IMR-90 (cell line): ENCODE data around the gene TMX1. TPM values are rescaled to one million over a fixed set of nuclear protein-coding genes. Genes with fewer than 3 reads are reported as not detected.

Source experiments
- ATAC-seq: fragments of 200-7000 bp; cut with Tn5 transposase; 2 replicates; pipeline ENCODE4 v1.9.1; 2020; ENCODE audit warnings: low read depth, mild to moderate bottlenecking, moderate library complexity
- BruUV-seq: library from RNA; stranded (reverse); fragments of 400-500 nt; replicated peaks from 2 replicates; lab custom pipeline; 2021; lab: Mats Ljungman, UMichigan
- CTCF ChIA-PET: fragments of 300-600 bp; formaldehyde crosslinking; extraction: SDS; loops from one replicate; lab custom pipeline; 2021; ENCODE audit warnings: antibody characterized with exemption; lab: Yijun Ruan, JAX
- POLR2A ChIA-PET: fragments of 300-600 bp; sonication (Branson Sonifier 250); formaldehyde crosslinking; loops from one replicate; lab custom pipeline; 2022; ENCODE audit warnings: antibody characterized with exemption; ENCODE audit not compliant: unreplicated experiment; lab: Charles Lee
- DNase-seq: peaks from one replicate; pipeline ENCODE4 v3.0.0; 2013
- H2AFZ ChIP-seq: replicated peaks from 2 replicates; pipeline ENCODE3; 2013; ENCODE audit warnings: low read length, mild to moderate bottlenecking; ENCODE audit not compliant: poor library complexity
- H2AK5ac ChIP-seq: 2 replicates; pipeline ENCODE4 v1.6.1; 2013; ENCODE audit warnings: low read depth, low read length, inconsistent platforms
- H2AK9ac ChIP-seq: replicated peaks from 2 replicates; pipeline ENCODE3; 2013; ENCODE audit warnings: mild to moderate bottlenecking, low read depth, low read length, moderate library complexity; ENCODE audit not compliant: poor library complexity
- H2BK120ac ChIP-seq: 2 replicates; pipeline ENCODE4 v1.6.1; 2013; ENCODE audit warnings: low read depth, low read length, inconsistent platforms
- H2BK15ac ChIP-seq: 3 replicates; pipeline ENCODE4 v1.6.1; 2013; ENCODE audit warnings: low read depth, low read length, inconsistent platforms
- H2BK20ac ChIP-seq: 2 replicates; pipeline ENCODE4 v1.6.1; 2013; ENCODE audit warnings: low read depth, mild to moderate bottlenecking, inconsistent platforms, low read length, moderate library complexity
- H2BK5ac ChIP-seq: 2 replicates; pipeline ENCODE4 v1.6.1; 2013; ENCODE audit warnings: mild to moderate bottlenecking, low read depth, low read length, inconsistent platforms; ENCODE audit not compliant: poor library complexity, severe bottlenecking
- H3K14ac ChIP-seq: replicated peaks from 2 replicates; pipeline ENCODE4 v1.6.1; 2013; ENCODE audit warnings: low read depth, low read length, inconsistent platforms
- H3K18ac ChIP-seq: 2 replicates; pipeline ENCODE4 v1.6.1; 2013; ENCODE audit warnings: low read depth, low read length, control low read depth
- H3K23ac ChIP-seq: 2 replicates; pipeline ENCODE4 v1.6.1; 2013; ENCODE audit warnings: low read depth, low read length, inconsistent platforms
- H3K27ac ChIP-seq: 2 replicates; pipeline ENCODE4 v1.5.1; 2013; ENCODE audit warnings: mild to moderate bottlenecking, control low read depth, low read length; ENCODE audit not compliant: insufficient read depth
- H3K27me3 ChIP-seq: 2 replicates; pipeline ENCODE4 v1.6.1; 2013; ENCODE audit warnings: low read length; ENCODE audit not compliant: control insufficient read depth, insufficient read depth
- H3K36me3 ChIP-seq: 2 replicates; pipeline ENCODE4 v1.6.1; 2013; ENCODE audit warnings: low read length, mixed read lengths; ENCODE audit not compliant: control insufficient read depth, insufficient read depth
- H3K4ac ChIP-seq: 2 replicates; pipeline ENCODE4 v1.6.1; 2013; ENCODE audit warnings: low read depth, low read length, inconsistent platforms
- H3K4me1 ChIP-seq: 2 replicates; pipeline ENCODE4 v1.6.1; 2013; ENCODE audit warnings: low read length, mixed read lengths; ENCODE audit not compliant: control insufficient read depth, insufficient read depth
- H3K4me2 ChIP-seq: 2 replicates; pipeline ENCODE4 v1.6.1; 2013; ENCODE audit warnings: low read depth, mild to moderate bottlenecking, control low read depth, low read length, moderate library complexity
- H3K4me3 ChIP-seq: 2 replicates; pipeline ENCODE4 v1.5.1; 2013; ENCODE audit warnings: low read depth, mild to moderate bottlenecking, control low read depth, low read length, moderate library complexity; ENCODE audit not compliant: insufficient read depth
- H3K56ac ChIP-seq: 2 replicates; pipeline ENCODE4 v1.6.1; 2013; ENCODE audit warnings: low read length, inconsistent platforms; ENCODE audit not compliant: insufficient read depth; ENCODE audit errors: extremely low read depth
- H3K79me1 ChIP-seq, 2 experiments: 2 replicates each; pipeline ENCODE4 v1.6.1; 2013; ENCODE audit warnings: low read length in 2 of 2, inconsistent platforms in 1 of 2, low read depth in 1 of 2
- H3K9ac ChIP-seq: 2 replicates; pipeline ENCODE4 v1.6.1; 2013; ENCODE audit warnings: low read depth, low read length, control low read depth
- H3K9me1 ChIP-seq: 2 replicates; pipeline ENCODE4 v1.6.1; 2013; ENCODE audit warnings: low read length, inconsistent platforms; ENCODE audit not compliant: insufficient read depth
- H3K9me3 ChIP-seq: 2 replicates; pipeline ENCODE4 v1.6.1; 2013; ENCODE audit warnings: low read length; ENCODE audit not compliant: control insufficient read depth, insufficient read depth
- H4K20me1 ChIP-seq: 2 replicates; pipeline ENCODE4 v1.6.1; 2013; ENCODE audit warnings: low read length, inconsistent platforms; ENCODE audit not compliant: insufficient read depth
- H4K5ac ChIP-seq: 2 replicates; pipeline ENCODE4 v1.6.1; 2013; ENCODE audit warnings: mild to moderate bottlenecking, low read depth, low read length, control low read depth
- H4K8ac ChIP-seq, 2 experiments: 2 replicates each; pipeline ENCODE4 v1.6.1; 2013; ENCODE audit warnings: low read depth in 2 of 2, low read length in 2 of 2, control low read depth in 1 of 2, inconsistent platforms in 1 of 2
- H4K91ac ChIP-seq: 2 replicates; pipeline ENCODE4 v1.6.1; 2013; ENCODE audit warnings: low read depth, low read length, inconsistent platforms; ENCODE audit not compliant: insufficient read depth
- CEBPB ChIP-seq: IDR thresholded peaks from 2 replicates; pipeline ENCODE4 v1.6.1; 2012; ENCODE audit warnings: low read depth, low read length, improper control_type of control experiment
- CHD1 ChIP-seq: IDR thresholded peaks from 2 replicates; pipeline ENCODE4 v1.6.1; 2012; ENCODE audit warnings: low read depth, low read length, improper control_type of control experiment
- FOS ChIP-seq: fragments of 150-350 bp; IDR thresholded peaks from 2 replicates; pipeline ENCODE4 v1.6.1; 2016; ENCODE audit warnings: low read depth, low read length
- MAFK ChIP-seq: IDR thresholded peaks from 2 replicates; pipeline ENCODE4 v1.6.1; 2012; ENCODE audit warnings: low read depth, low read length, improper control_type of control experiment
- MAZ ChIP-seq: IDR thresholded peaks from 2 replicates; pipeline ENCODE4 v1.6.1; 2012; ENCODE audit warnings: low read depth, mild to moderate bottlenecking, low read length, improper control_type of control experiment, moderate library complexity, borderline replicate concordance
- NFE2L2 ChIP-seq: fragments of 150-350 bp; IDR thresholded peaks from 2 replicates; pipeline ENCODE4 v1.6.1; 2016; ENCODE audit warnings: low read depth, mild to moderate bottlenecking, low read length
- POLR2A ChIP-seq: IDR thresholded peaks from 2 replicates; pipeline ENCODE4 v1.6.1; 2012; ENCODE audit warnings: mild to moderate bottlenecking, low read depth, low read length
- RAD21 ChIP-seq: IDR thresholded peaks from 2 replicates; pipeline ENCODE4 v1.6.1; 2012; ENCODE audit warnings: low read length, improper control_type of control experiment
- RCOR1 ChIP-seq: IDR thresholded peaks from 2 replicates; pipeline ENCODE4 v1.6.1; 2012; ENCODE audit warnings: mild to moderate bottlenecking, low read length, improper control_type of control experiment; ENCODE audit not compliant: insufficient replicate concordance
- RFX5 ChIP-seq: IDR thresholded peaks from 2 replicates; pipeline ENCODE4 v1.8.0; 2012; ENCODE audit warnings: low read depth, mild to moderate bottlenecking, low read length, moderate library complexity
- SMC3 ChIP-seq: fragments of 150-350 bp; IDR thresholded peaks from 2 replicates; pipeline ENCODE4 v1.6.1; 2016; ENCODE audit warnings: low read depth, mild to moderate bottlenecking, antibody characterized with exemption, low read length, moderate library complexity
- WGBS, 2 experiments: methylation state at CpG; one replicate each; pipeline versions ENCODE4 v1.1.5 to v1.1.7; 2013; ENCODE audit warnings: missing lambda C conversion rate in 2 of 2; ENCODE audit not compliant: insufficient read length in 1 of 2; ENCODE audit errors: extremely low coverage in 2 of 2; 5-methylcytosine and 5-hydroxymethylcytosine counted together
- dilution Hi-C: fragments of 300-500 bp; cut with HindIII; formaldehyde crosslinking; loops from one replicate; pipeline ENCODE4 v1.14.3; 2018; ENCODE audit warnings: low sequenced_read_pairs; ENCODE audit not compliant: unreplicated experiment
- in situ Hi-C: fragments of 300-500 bp; cut with MboI; formaldehyde crosslinking; loops from 3 replicates; pipeline ENCODE4 v1.14.3; 2019; ENCODE audit warnings: low sequenced_read_pairs, inconsistent platforms, mixed read lengths
- intact Hi-C: fragments of 100-400 bp; cut with micrococcal nuclease; formaldehyde crosslinking; loops from 2 replicates; pipeline ENCODE4 v1.10.0; 2022
- polyA plus RNA-seq, 3 experiments: library from polyadenylated mRNA; depleted of rRNA; stranded (reverse); fragments of >200 nt; gene quantifications; 2 replicates each; pipeline ENCODE4 v1.2.3, GENCODE V29; 2012; ENCODE audit warnings: low replicate concordance in 1 of 3
- total RNA-seq: library from RNA; depleted of rRNA; stranded (reverse); fragments of >200 nt; gene quantifications from 2 replicates; pipeline ENCODE4 v1.2.3, GENCODE V29; 2012
- TF ChIP-seq, protein P1 (sequence below): fragments of 150-350 bp; IDR thresholded peaks from 2 replicates; pipeline ENCODE4 v1.6.1; 2016; ENCODE audit warnings: low read depth, mild to moderate bottlenecking, low read length, moderate library complexity, borderline replicate concordance

The TMX1 gene
- total and polyA plus RNA-seq, 2 of the 4 experiments (the other 2 are of a cell fraction), result 15.3 to 24.7 TPM

GRCh38 chr14:51282517-51282916 lies 42.5 kb downstream of the TMX1 start:
- intact Hi-C loops, result loop anchor here (2.0 to 10.0 kb wide), 5 partner anchors 112 to 695 kb away; no protein-coding TSS in a partner anchor
- CTCF ChIA-PET, result interaction anchor here (0.5 to 3.2 kb wide), 13 partner anchors 10 to 1133 kb away, joined by 3 to 29 read pairs (median 3); no protein-coding TSS in a partner anchor
- in situ Hi-C loops, result loop anchor here (10.0 kb wide), 1 partner anchor 492 kb away; no protein-coding TSS in a partner anchor

More at GRCh38 chr14:51282517-51282916, 42.5 kb downstream of the TMX1 start:
- Histone ChIP-seq H4K5ac (no peak overlapping the region), H3K4ac (no peak overlapping the region), H2BK20ac (no peak overlapping the region), H3K4me2 (no peak overlapping the region), H2BK120ac (no peak overlapping the region), H3K36me3 (no peaks in the 10 kb centered on the region), H3K27ac (no peak overlapping the region), H2AK5ac (no peak overlapping the region), H3K9me1 (peaks cover 16% of the 10 kb centered on the region; the same call in 1 of the 2 replicates), H3K23ac (no peak overlapping the region), H2AFZ (no peak overlapping the region), H3K4me3 (no peak overlapping the region), H3K9ac (no peak overlapping the region), H3K79me1 (peaks cover 0 to 5% of the 10 kb centered on the region in 2 experiments; a peak in 1 of 4 replicates), H4K8ac (no peak overlapping the region), H4K91ac (no peak overlapping the region), H3K27me3 (no peaks in the 10 kb centered on the region), H3K18ac (no peak overlapping the region), H2AK9ac (no peak overlapping the region), H4K20me1 (no peaks in the 10 kb centered on the region), H2BK15ac (no peak overlapping the region), H3K9me3 (no peaks in the 10 kb centered on the region), H3K56ac (no peak overlapping the region), H3K4me1 (peaks cover 6% of the 10 kb centered on the region; the same call in 1 of the 2 replicates), H3K14ac (no peak overlapping the region), H2BK5ac (no peak overlapping the region)
- DNase-seq (no peak), ATAC-seq (no peak)
- BruUV-seq, result no TSS peak
- TF ChIP-seq NFE2L2 (no peak), CHD1 (no peak), POLR2A (no peak), MAZ (no peak), RAD21 (no peak), RCOR1 (no peak), RFX5 (no peak), MAFK (no peak), FOS (no peak), SMC3 (no peak), CEBPB (no peak)
- TF ChIP-seq, protein P1, sequence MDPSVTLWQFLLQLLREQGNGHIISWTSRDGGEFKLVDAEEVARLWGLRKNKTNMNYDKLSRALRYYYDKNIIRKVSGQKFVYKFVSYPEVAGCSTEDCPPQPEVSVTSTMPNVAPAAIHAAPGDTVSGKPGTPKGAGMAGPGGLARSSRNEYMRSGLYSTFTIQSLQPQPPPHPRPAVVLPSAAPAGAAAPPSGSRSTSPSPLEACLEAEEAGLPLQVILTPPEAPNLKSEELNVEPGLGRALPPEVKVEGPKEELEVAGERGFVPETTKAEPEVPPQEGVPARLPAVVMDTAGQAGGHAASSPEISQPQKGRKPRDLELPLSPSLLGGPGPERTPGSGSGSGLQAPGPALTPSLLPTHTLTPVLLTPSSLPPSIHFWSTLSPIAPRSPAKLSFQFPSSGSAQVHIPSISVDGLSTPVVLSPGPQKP, result no peak
- no CpG with 5 or more reads among the region's 2 CpGs for WGBS, 2 experiments
- dilution Hi-C loops, result no loop called here
- POLR2A ChIA-PET, result no interaction called here
